22Rv1 (cell line): ENCODE data around the gene HTR2A.

ENCODE experiments used
- ZFX ChIP-seq: fragments of 450-650 bp; IDR thresholded peaks from 2 replicates; pipeline ENCODE4 v1.6.1; 2017; ENCODE audit warnings: antibody characterized with exemption, borderline replicate concordance
- TF ChIP-seq, protein P1 (sequence below): fragments of 450-650 bp; IDR thresholded peaks from 2 replicates; pipeline ENCODE4 v1.5.1; 2017; ENCODE audit warnings: mild to moderate bottlenecking

- TF ChIP-seq, protein P1, sequence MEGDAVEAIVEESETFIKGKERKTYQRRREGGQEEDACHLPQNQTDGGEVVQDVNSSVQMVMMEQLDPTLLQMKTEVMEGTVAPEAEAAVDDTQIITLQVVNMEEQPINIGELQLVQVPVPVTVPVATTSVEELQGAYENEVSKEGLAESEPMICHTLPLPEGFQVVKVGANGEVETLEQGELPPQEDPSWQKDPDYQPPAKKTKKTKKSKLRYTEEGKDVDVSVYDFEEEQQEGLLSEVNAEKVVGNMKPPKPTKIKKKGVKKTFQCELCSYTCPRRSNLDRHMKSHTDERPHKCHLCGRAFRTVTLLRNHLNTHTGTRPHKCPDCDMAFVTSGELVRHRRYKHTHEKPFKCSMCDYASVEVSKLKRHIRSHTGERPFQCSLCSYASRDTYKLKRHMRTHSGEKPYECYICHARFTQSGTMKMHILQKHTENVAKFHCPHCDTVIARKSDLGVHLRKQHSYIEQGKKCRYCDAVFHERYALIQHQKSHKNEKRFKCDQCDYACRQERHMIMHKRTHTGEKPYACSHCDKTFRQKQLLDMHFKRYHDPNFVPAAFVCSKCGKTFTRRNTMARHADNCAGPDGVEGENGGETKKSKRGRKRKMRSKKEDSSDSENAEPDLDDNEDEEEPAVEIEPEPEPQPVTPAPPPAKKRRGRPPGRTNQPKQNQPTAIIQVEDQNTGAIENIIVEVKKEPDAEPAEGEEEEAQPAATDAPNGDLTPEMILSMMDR, result no peak
- TF ChIP-seq ZFX, result no peak
These were observed 38.1 kb downstream of the HTR2A start for GRCh38 chr13:46858776-46859175.
